ENCODE results near the gene GLYATL1. TPM values are rescaled to one million over a fixed set of nuclear protein-coding genes. Genes with fewer than 3 reads are reported as not detected.

The GLYATL1 gene
- total RNA-seq, 6 donors from 2014 or later, result 0.27 TPM; not detected in 5

Other genes starting within 250 kb of the GLYATL1 start
- not detected for gene GLYAT, start 207.5 kb upstream of the GLYATL1 start, total RNA-seq
- not detected for gene GLYATL2, start 94.8 kb upstream of the GLYATL1 start, total RNA-seq
- not detected for gene GLYATL1B, start 146.8 kb downstream of the GLYATL1 start, total RNA-seq
- gene FAM111B, start 167.7 kb downstream of the GLYATL1 start, total RNA-seq, result 1 to 10 TPM in 4 of 6 donors, under 1 TPM in 1, not detected in 1; 0.92 to 5.0 (median 2.4) TPM
- gene FAM111A, start 203.4 kb downstream of the GLYATL1 start, total RNA-seq, result 10 to 100 TPM; 29.9 to 78.6 (median 53.8) TPM
- 10 to 100 TPM; 33.4 to 58.7 (median 48.5) TPM for gene DTX4, start 232.6 kb downstream of the GLYATL1 start, total RNA-seq